Breast epithelium (tissue), 4 donors: Measurements from ENCODE around the gene POLR1E. TPM values are rescaled to one million over a fixed set of nuclear protein-coding genes. Genes with fewer than 3 reads are reported as not detected.

Experiments
- DNase-seq, 2 donors: peaks; one replicate each; pipeline ENCODE4 v3.0.0-alpha.2; 2019; ENCODE audit warnings: low spot score in 2 of 2
- H3K27ac ChIP-seq, 2 donors: fragments of 200-600 bp; sonication (generic) in 1 of 2; one replicate each; pipeline ENCODE4 v1.5.1; 2016 to 2019; ENCODE audit warnings: mild to moderate bottlenecking in 1 of 2
- H3K27me3 ChIP-seq, 2 donors: fragments of 200-600 bp; sonication (generic) in 1 of 2; one replicate each; pipeline versions ENCODE4 v1.5.1 to v1.6.0; 2017 to 2019; ENCODE audit warnings: control low read depth in 1 of 2, mild to moderate bottlenecking in 1 of 2
- H3K36me3 ChIP-seq: fragments of 200-600 bp; one replicate; pipeline ENCODE4 v1.5.1; 2019
- H3K4me1 ChIP-seq, 2 donors: fragments of 200-600 bp; sonication (generic); one replicate each; pipeline ENCODE4 v1.5.1; 2016 to 2019; ENCODE audit warnings: control low read depth in 1 of 2
- H3K4me3 ChIP-seq, 3 donors: fragments of 200-600 bp; sonication (generic); 1 replicate in 2 of 3; 2 replicates in 1 of 3; pipeline ENCODE4 v1.5.1; 2016 to 2019; ENCODE audit warnings: mild to moderate bottlenecking in 3 of 3, moderate library complexity in 2 of 3
- H3K9me3 ChIP-seq, 2 donors: fragments of 200-600 bp; sonication (generic) in 1 of 2; one replicate each; pipeline ENCODE4 v1.5.1; 2016 to 2019; ENCODE audit warnings: control low read depth in 1 of 2
- CTCF ChIP-seq, 3 donors: fragments of 450-650 bp; IDR thresholded peaks; one replicate each; pipeline ENCODE4 v1.5.1; 2016 to 2017; ENCODE audit warnings: antibody characterized with exemption in 3 of 3, mild to moderate bottlenecking in 3 of 3, moderate library complexity in 3 of 3
- POLR2A ChIP-seq: fragments of 450-650 bp; IDR thresholded peaks from one replicate; pipeline ENCODE4 v1.6.1; 2016; ENCODE audit warnings: antibody characterized with exemption, mild to moderate bottlenecking, moderate library complexity
- POLR2AphosphoS5 ChIP-seq, 3 donors: sonication (generic); formaldehyde crosslinking; IDR thresholded peaks; one replicate each; pipeline ENCODE4 v1.6.1; 2017; ENCODE audit warnings: antibody characterized with exemption in 3 of 3
- intact Hi-C: fragments of 100-400 bp; cut with DNase I; formaldehyde crosslinking; loops from one replicate; pipeline ENCODE4 v1.15.1; 2023; ENCODE audit warnings: low total_unique reads
- total RNA-seq, 3 donors: library from RNA; depleted of rRNA; stranded (reverse); fragments of >200 nt; gene quantifications; one replicate each; pipeline ENCODE4 v1.1.0, GENCODE V29; 2016

Gene POLR1E
- total RNA-seq, 3 donors from 2014 or later, result 28.8 to 33.9 (median 30.8) TPM

- Histone ChIP-seq H3K36me3 (no peaks in the 10 kb centered on the region), H3K4me3 (no peak overlapping the region), H3K27ac (no peak overlapping the region), H3K4me1 (no peaks in the 10 kb centered on the region), H3K27me3 (peaks cover 0 to 6% of the 10 kb centered on the region in 2 donors), H3K9me3 (no peaks in the 10 kb centered on the region)
- intact Hi-C loops, result loop anchor here (10.0 kb wide), 2 partner anchors 56 to 114 kb away; partner anchors contain the start of genes GRHPR and TOMM5
- no peak for TF ChIP-seq POLR2A
- no peak for TF ChIP-seq POLR2AphosphoS5 (IDR thresholded peaks at IDR 0.05)
- no peak for TF ChIP-seq CTCF (IDR thresholded peaks at IDR 0.05)
- DNase-seq, result no peak
These were observed 5.0 kb upstream of the POLR1E start for GRCh38 chr9:37480759-37481158.

- Histone ChIP-seq H3K27ac (peak overlapping the region; percentile 82 to 88), H3K4me3 (peak overlapping the region; percentile 63 to 77 (median 73)), H3K27me3 (peaks cover 0 to 6% of the 10 kb centered on the region in 2 donors), H3K36me3 (no peaks in the 10 kb centered on the region), H3K9me3 (no peaks in the 10 kb centered on the region), H3K4me1 (peaks cover 0 to 14% of the 10 kb centered on the region in 2 donors)
- no peak for TF ChIP-seq POLR2A
- no peak for TF ChIP-seq POLR2AphosphoS5 (IDR thresholded peaks at IDR 0.05)
- TF ChIP-seq CTCF (IDR thresholded peaks at IDR 0.05), result no peak
- intact Hi-C loops, result loop anchor here (10.0 kb wide), 2 partner anchors 61 to 109 kb away; partner anchors contain the start of genes GRHPR and TOMM5
- DNase-seq, result no peak
These were observed 488 bp downstream of the POLR1E start for GRCh38 chr9:37486256-37486615.

- Histone ChIP-seq H3K27me3 (peaks cover 0 to under 1% of the 10 kb centered on the region in 2 donors), H3K4me3 (peak overlapping the region; percentile 63 to 77 (median 73)), H3K9me3 (no peaks in the 10 kb centered on the region), H3K27ac (peak overlapping the region; percentile 82 to 88), H3K36me3 (no peaks in the 10 kb centered on the region), H3K4me1 (peaks cover 0 to 14% of the 10 kb centered on the region in 2 donors)
- intact Hi-C loops, result loop anchor here (10.0 kb wide), 2 partner anchors 62 to 108 kb away; partner anchors contain the start of genes GRHPR and TOMM5
- TF ChIP-seq CTCF (IDR thresholded peaks at IDR 0.05) (no peak), POLR2A (no peak), POLR2AphosphoS5 (IDR thresholded peaks at IDR 0.05) (no peak)
- DNase-seq, result peak in 1 of 2 donors; percentile 48
These were observed 1.1 kb downstream of the POLR1E start for GRCh38 chr9:37486616-37487548.

GRCh38 chr9:37491939-37492338, 6.2 kb downstream of the POLR1E start:
- TF ChIP-seq CTCF (IDR thresholded peaks at IDR 0.05), result no peak
- TF ChIP-seq POLR2A, result no peak
- no peak for TF ChIP-seq POLR2AphosphoS5 (IDR thresholded peaks at IDR 0.05)
- Histone ChIP-seq H3K9me3 (no peaks in the 10 kb centered on the region), H3K27ac (no peak overlapping the region), H3K36me3 (no peaks in the 10 kb centered on the region), H3K4me3 (no peak overlapping the region), H3K4me1 (peaks cover 0 to 12% of the 10 kb centered on the region in 2 donors), H3K27me3 (no peaks in the 10 kb centered on the region)
- DNase-seq, result no peak
- intact Hi-C loops, result loop anchor here (10.0 kb wide), 1 partner anchor 1957 kb away; no protein-coding TSS in a partner anchor

- DNase-seq, result no peak
- no peaks in the 10 kb centered on the region for H3K27me3 ChIP-seq
- peaks cover 4% of the 10 kb centered on the region for H3K36me3 ChIP-seq
- H3K4me3 ChIP-seq, result no peak overlapping the region
- no peak overlapping the region for H3K27ac ChIP-seq
- no peaks in the 10 kb centered on the region for H3K4me1 ChIP-seq
- H3K9me3 ChIP-seq, result no peaks in the 10 kb centered on the region
- no peak for TF ChIP-seq POLR2A
- TF ChIP-seq CTCF (IDR thresholded peaks at IDR 0.05), result no peak
- no peak for TF ChIP-seq POLR2AphosphoS5 (IDR thresholded peaks at IDR 0.05)
- intact Hi-C loops, result loop anchor here (10.0 kb wide), 1 partner anchor 1961 kb away; no protein-coding TSS in a partner anchor
These were observed 9.8 kb downstream of the POLR1E start for GRCh38 chr9:37495571-37495970.
